ENCODE results near the gene ISY1. TPM values are rescaled to one million over a fixed set of nuclear protein-coding genes. Genes with fewer than 3 reads are reported as not detected.

The ISY1 gene
- total RNA-seq (ENCODE audit: unreplicated experiment) = 18.2 TPM
- long read RNA-seq, transcript ISY1-203 (11 exons, 3,842 nt) = major isoform, 10 of 12 reads
- long read RNA-seq, partial matches to known transcripts = 0 of 12 reads
- long read RNA-seq, other reads (novel, unspliced or antisense) = 1 of 12 reads

GRCh38 chr3:129160891-129161859, at the start of gene ISY1:
Gene ISY1, minus strand, starts transcription at chr3:129161063. Its CDS starts 88 bp downstream, at chr3:129160975.
- Mint-ChIP-seq H3K27me3 (ENCODE audit: unreplicated experiment) (peaks cover 8% of the 10 kb centered on the region), H3K4me3 (ENCODE audit: unreplicated experiment) (peak within 1 kb of the TSS; percentile 93), H3K27ac (ENCODE audit: unreplicated experiment) (peak within 1 kb of the TSS; percentile 99), H3K9me3 (ENCODE audit: unreplicated experiment) (peaks cover 10% of the 10 kb centered on the region), H3K36me3 (ENCODE audit: unreplicated experiment) (no peaks in the 10 kb centered on the region), H3K4me1 (ENCODE audit: low read depth, unreplicated experiment) (peaks cover 13% of the 10 kb centered on the region)
- DNase-seq = peak; percentile 81
- TF ChIP-seq, protein P1, sequence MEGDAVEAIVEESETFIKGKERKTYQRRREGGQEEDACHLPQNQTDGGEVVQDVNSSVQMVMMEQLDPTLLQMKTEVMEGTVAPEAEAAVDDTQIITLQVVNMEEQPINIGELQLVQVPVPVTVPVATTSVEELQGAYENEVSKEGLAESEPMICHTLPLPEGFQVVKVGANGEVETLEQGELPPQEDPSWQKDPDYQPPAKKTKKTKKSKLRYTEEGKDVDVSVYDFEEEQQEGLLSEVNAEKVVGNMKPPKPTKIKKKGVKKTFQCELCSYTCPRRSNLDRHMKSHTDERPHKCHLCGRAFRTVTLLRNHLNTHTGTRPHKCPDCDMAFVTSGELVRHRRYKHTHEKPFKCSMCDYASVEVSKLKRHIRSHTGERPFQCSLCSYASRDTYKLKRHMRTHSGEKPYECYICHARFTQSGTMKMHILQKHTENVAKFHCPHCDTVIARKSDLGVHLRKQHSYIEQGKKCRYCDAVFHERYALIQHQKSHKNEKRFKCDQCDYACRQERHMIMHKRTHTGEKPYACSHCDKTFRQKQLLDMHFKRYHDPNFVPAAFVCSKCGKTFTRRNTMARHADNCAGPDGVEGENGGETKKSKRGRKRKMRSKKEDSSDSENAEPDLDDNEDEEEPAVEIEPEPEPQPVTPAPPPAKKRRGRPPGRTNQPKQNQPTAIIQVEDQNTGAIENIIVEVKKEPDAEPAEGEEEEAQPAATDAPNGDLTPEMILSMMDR (IDR thresholded peaks at IDR 0.05; ENCODE audit: partially characterized antibody, unreplicated experiment) = peak; percentile 81

DNA sequence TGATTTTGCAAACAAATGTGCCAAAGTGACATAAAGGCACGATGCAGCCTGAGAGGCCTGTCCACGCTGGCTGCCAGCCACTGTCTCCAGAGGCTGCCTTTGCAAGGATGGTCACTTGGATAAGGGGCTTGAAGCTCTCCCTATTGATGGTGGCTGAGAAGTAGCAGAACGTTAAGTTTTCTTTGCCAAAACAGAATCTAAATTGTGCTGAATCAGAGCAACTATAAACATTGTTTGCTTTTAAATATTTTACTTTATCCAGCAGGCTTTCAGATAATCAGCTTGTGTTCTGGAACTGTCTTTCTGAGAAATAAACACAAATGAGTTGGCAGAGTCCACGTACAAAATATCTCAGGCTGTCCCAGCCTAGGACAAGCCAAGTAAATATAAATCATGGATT, 46.6 kb upstream of the ISY1 start:
- TF ChIP-seq, protein P1 (IDR thresholded peaks at IDR 0.05; ENCODE audit: partially characterized antibody, unreplicated experiment) = no peak
- Mint-ChIP-seq H3K36me3 (ENCODE audit: unreplicated experiment) (no peaks in the 10 kb centered on the region), H3K4me3 (ENCODE audit: unreplicated experiment) (no peak overlapping the region), H3K27ac (ENCODE audit: unreplicated experiment) (no peak overlapping the region), H3K9me3 (ENCODE audit: unreplicated experiment) (no peaks in the 10 kb centered on the region), H3K4me1 (ENCODE audit: low read depth, unreplicated experiment) (no peaks in the 10 kb centered on the region), H3K27me3 (ENCODE audit: unreplicated experiment) (no peaks in the 10 kb centered on the region)
- no peak for DNase-seq

DNA sequence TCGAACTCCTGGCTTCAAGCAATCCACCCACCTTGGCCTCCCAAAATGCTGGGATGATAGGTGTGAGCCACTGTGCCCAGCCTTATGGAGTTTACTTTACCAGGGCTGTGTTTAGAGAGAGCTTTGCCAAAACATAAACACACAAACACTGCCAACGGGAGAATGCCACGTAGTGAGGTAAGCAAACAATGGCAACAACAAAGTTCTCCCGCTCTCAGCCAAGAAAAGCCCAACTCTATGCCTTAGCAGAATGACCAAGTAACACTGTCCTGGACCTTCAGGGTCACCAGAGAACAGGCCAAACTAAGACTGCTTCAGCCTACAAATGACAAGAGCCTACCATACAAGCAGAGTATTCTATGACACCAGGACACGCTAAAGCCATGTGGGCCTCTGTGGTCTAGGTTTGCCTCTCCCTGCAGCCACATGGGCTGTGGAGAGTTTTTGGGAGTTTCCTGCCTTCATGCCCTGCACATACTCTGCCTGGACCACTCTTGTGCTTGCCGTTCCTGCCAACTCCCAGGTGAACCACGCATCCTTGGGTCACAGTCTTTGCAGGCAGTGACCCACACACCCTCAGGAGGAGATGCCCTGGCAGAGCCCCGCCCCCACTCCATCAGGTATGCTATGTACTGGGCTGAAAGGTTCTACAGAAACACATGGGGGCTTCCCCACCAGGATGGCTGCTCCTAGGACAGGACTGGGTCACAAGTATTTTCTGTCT, 44.4 kb upstream of the ISY1 start:
- TF ChIP-seq, protein P1 (IDR thresholded peaks at IDR 0.05; ENCODE audit: partially characterized antibody, unreplicated experiment) = no peak
- DNase-seq = no peak
- Mint-ChIP-seq H3K9me3 (ENCODE audit: unreplicated experiment) (no peaks in the 10 kb centered on the region), H3K27me3 (ENCODE audit: unreplicated experiment) (peaks cover 2% of the 10 kb centered on the region), H3K4me1 (ENCODE audit: low read depth, unreplicated experiment) (no peaks in the 10 kb centered on the region), H3K4me3 (ENCODE audit: unreplicated experiment) (no peak overlapping the region), H3K27ac (ENCODE audit: unreplicated experiment) (no peak overlapping the region), H3K36me3 (ENCODE audit: unreplicated experiment) (no peaks in the 10 kb centered on the region)

GRCh38 chr3:129204473-129204872, 43.6 kb upstream of the ISY1 start:
- TF ChIP-seq, protein P1 (IDR thresholded peaks at IDR 0.05; ENCODE audit: partially characterized antibody, unreplicated experiment) = no peak
- Mint-ChIP-seq H3K4me3 (ENCODE audit: unreplicated experiment) (no peak overlapping the region), H3K27ac (ENCODE audit: unreplicated experiment) (no peak overlapping the region), H3K27me3 (ENCODE audit: unreplicated experiment) (peaks cover 2% of the 10 kb centered on the region), H3K9me3 (ENCODE audit: unreplicated experiment) (no peaks in the 10 kb centered on the region), H3K4me1 (ENCODE audit: low read depth, unreplicated experiment) (no peaks in the 10 kb centered on the region), H3K36me3 (ENCODE audit: unreplicated experiment) (no peaks in the 10 kb centered on the region)
- DNase-seq = no peak

All from glutamatergic neuron (in vitro differentiated cells).